Gastrocnemius medialis (tissue), 4 donors: ENCODE results near the gene ZNF365. TPM values are rescaled to one million over a fixed set of nuclear protein-coding genes. Genes with fewer than 3 reads are reported as not detected.

Experiments
- ATAC-seq, 2 donors: fragments of 150-250 bp; one replicate each; pipeline ENCODE4 v1.9.1; 2016
- DNase-seq, 2 donors: peaks; one replicate each; pipeline ENCODE4 v3.0.0-alpha.2; 2019
- H3K27ac ChIP-seq, 4 donors: fragments of 200-600 bp; sonication (generic); 1 replicate in 1 of 4; 2 replicates in 3 of 4; pipeline ENCODE4 v1.5.1; 2016 to 2018; ENCODE audit warnings: mild to moderate bottlenecking in 2 of 4, moderate library complexity in 1 of 4
- H3K27me3 ChIP-seq, 3 donors: fragments of 200-600 bp; sonication (generic) in 2 of 3; 1 replicate in 1 of 3; 2 replicates in 2 of 3; pipeline versions ENCODE4 v1.5.1 to v1.6.0; 2016 to 2019; ENCODE audit warnings: mild to moderate bottlenecking in 1 of 3, moderate library complexity in 1 of 3
- H3K36me3 ChIP-seq, 2 donors: fragments of 200-600 bp; sonication (generic) in 1 of 2; one replicate each; pipeline ENCODE4 v1.5.1; 2017 to 2018
- H3K4me1 ChIP-seq, 2 donors: fragments of 200-600 bp; sonication (generic) in 1 of 2; one replicate each; pipeline ENCODE4 v1.5.1; 2016 to 2017; ENCODE audit warnings: mild to moderate bottlenecking in 2 of 2
- H3K4me3 ChIP-seq, 4 donors: fragments of 200-600 bp; sonication (generic) in 3 of 4; 1 replicate in 1 of 4; 2 replicates in 3 of 4; pipeline ENCODE4 v1.5.1; 2016 to 2019; ENCODE audit warnings: mild to moderate bottlenecking in 2 of 4
- H3K9me3 ChIP-seq, 3 donors: fragments of 200-600 bp; sonication (generic) in 2 of 3; 1 replicate in 1 of 3; 2 replicates in 2 of 3; pipeline ENCODE4 v1.5.1; 2016 to 2019
- CTCF ChIP-seq, 5 experiments: fragments of 450-650 bp in 3 of 5; fragments of 200-600 bp in 2 of 5; sonication (generic) in 2 of 5; IDR thresholded peaks in 4 of 5; conservative IDR thresholded peaks in 1 of 5; 1 replicate in 4 of 5; 2 replicates in 1 of 5; pipeline ENCODE4 v1.5.1; 2016 to 2019; ENCODE audit warnings: antibody characterized with exemption in 5 of 5, mild to moderate bottlenecking in 3 of 5, moderate library complexity in 3 of 5
- POLR2A ChIP-seq, 2 donors: fragments of 450-650 bp; IDR thresholded peaks; one replicate each; pipeline ENCODE4 v1.6.1; 2017; ENCODE audit warnings: antibody characterized with exemption in 2 of 2, mild to moderate bottlenecking in 2 of 2, moderate library complexity in 2 of 2
- in situ Hi-C, 4 donors: fragments of 200-750 bp; cut with MboI; loops; one replicate each; pipeline versions ENCODE4 v1.15.0 to v1.8.0; 2017; ENCODE audit warnings: low sequenced_read_pairs in 4 of 4
- intact Hi-C: fragments of 100-400 bp; cut with DNase I; formaldehyde crosslinking; loops from one replicate; pipeline ENCODE4 v1.15.1; 2023; ENCODE audit warnings: low total_unique reads
- total RNA-seq, 4 donors: library from RNA; depleted of rRNA; stranded (reverse); fragments of >200 nt; gene quantifications; one replicate each; pipeline versions ENCODE4 v1.1.0 to v1.2.3, GENCODE V29; 2016

ZNF365 gene
- total RNA-seq, 4 donors from 2014 or later, result not detected

GRCh38 chr10:62443866-62444265, 69.7 kb downstream of the ZNF365 start:
- in situ Hi-C loops (loop anchor here in 3 of 4 donors (25.0 kb wide), 3 partner anchors 393 to 718 kb away; no protein-coding TSS in a partner anchor), intact Hi-C loops (no loop called here)
- no peak for ATAC-seq

DNA sequence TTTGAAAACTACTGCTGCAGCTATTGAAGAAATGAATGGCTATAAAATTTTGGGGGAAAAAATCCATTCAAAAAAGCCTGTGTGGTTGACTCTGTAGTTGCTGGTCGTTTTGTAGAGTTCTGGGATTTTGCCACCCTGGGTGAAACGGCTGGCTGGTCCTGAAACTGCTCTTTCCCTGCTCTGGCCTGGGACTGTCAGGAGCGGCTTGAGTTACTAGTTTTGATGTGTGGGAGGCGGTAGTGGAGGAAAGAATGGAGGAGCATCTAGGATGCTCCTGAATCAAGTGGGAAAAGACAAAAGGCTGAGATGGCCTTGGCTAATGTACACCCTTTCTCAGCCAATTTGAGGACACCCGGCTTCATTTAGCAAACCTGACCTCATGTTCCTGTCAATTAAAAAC, 72.5 kb downstream of the ZNF365 start:
- Histone ChIP-seq H3K27me3 (no peaks in the 10 kb centered on the region), H3K4me1 (peaks cover 0 to 3% of the 10 kb centered on the region in 2 donors), H3K27ac (no peak overlapping the region), H3K4me3 (no peak overlapping the region), H3K36me3 (no peaks in the 10 kb centered on the region), H3K9me3 (no peaks in the 10 kb centered on the region)
- ATAC-seq, result no peak
- DNase-seq, result no peak
- intact Hi-C loops, result no loop called here
- no peak for TF ChIP-seq POLR2A (IDR thresholded peaks at IDR 0.05)
- no peak for TF ChIP-seq CTCF (IDR thresholded peaks at IDR 0.05 in 4 of 5, conservative IDR thresholded peaks at IDR 0.05 in 1 of 5)
- in situ Hi-C loops, result loop anchor here in 3 of 4 donors (25.0 kb wide), 3 partner anchors 391 to 716 kb away; no protein-coding TSS in a partner anchor

More at GRCh38 chr10:62443866-62444265, 69.7 kb downstream of the ZNF365 start:
- Histone ChIP-seq H3K36me3 (no peaks in the 10 kb centered on the region), H3K9me3 (no peaks in the 10 kb centered on the region), H3K27me3 (no peaks in the 10 kb centered on the region), H3K4me3 (no peak overlapping the region), H3K4me1 (peaks cover 0 to 3% of the 10 kb centered on the region in 2 donors), H3K27ac (no peak overlapping the region)
- no peak for DNase-seq
- TF ChIP-seq POLR2A (IDR thresholded peaks at IDR 0.05) (no peak), CTCF (IDR thresholded peaks at IDR 0.05 in 4 of 5, conservative IDR thresholded peaks at IDR 0.05 in 1 of 5) (no peak)

GRCh38 chr10:62450912-62451610, 76.9 kb downstream of the ZNF365 start:
- no peak for ATAC-seq

DNA sequence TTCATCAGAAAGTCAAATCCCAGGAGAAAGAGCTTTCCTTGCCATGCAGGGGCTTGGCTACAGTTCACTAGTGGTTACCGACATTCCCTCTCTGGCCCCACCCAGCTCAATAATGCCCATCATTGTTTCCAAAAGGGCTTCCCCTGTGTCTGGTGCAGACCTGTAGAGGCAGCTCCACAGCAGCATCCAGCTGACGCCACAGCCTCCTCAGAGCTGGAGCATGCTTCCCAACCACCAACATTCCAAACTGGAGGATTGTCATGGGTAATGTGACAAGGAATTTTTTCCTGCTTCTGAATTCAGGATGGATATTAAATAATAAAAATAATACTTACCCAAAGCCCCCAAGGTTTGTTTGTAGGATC, 77.4 kb downstream of the ZNF365 start:
- Histone ChIP-seq H3K4me3 (no peak overlapping the region), H3K27ac (no peak overlapping the region), H3K27me3 (no peaks in the 10 kb centered on the region), H3K9me3 (no peaks in the 10 kb centered on the region), H3K4me1 (no peaks in the 10 kb centered on the region), H3K36me3 (no peaks in the 10 kb centered on the region)
- ATAC-seq (no peak), DNase-seq (no peak)
- intact Hi-C loops (no loop called here), in situ Hi-C loops (no loop called here)
- TF ChIP-seq POLR2A (IDR thresholded peaks at IDR 0.05), result no peak
- TF ChIP-seq CTCF (IDR thresholded peaks at IDR 0.05 in 4 of 5, conservative IDR thresholded peaks at IDR 0.05 in 1 of 5), result no peak

More at GRCh38 chr10:62450912-62451610, 76.9 kb downstream of the ZNF365 start:
- H3K4me1 ChIP-seq, result no peaks in the 10 kb centered on the region
- H3K27ac ChIP-seq, result no peak overlapping the region
- no peak overlapping the region for H3K4me3 ChIP-seq
- H3K36me3 ChIP-seq, result no peaks in the 10 kb centered on the region
- H3K27me3 ChIP-seq, result no peaks in the 10 kb centered on the region
- TF ChIP-seq CTCF (IDR thresholded peaks at IDR 0.05 in 4 of 5, conservative IDR thresholded peaks at IDR 0.05 in 1 of 5), result no peak
- TF ChIP-seq POLR2A (IDR thresholded peaks at IDR 0.05), result no peak
- intact Hi-C loops, result no loop called here
- no peaks in the 10 kb centered on the region for H3K9me3 ChIP-seq
- no peak for DNase-seq
- in situ Hi-C loops, result no loop called here

Other genes with a start within 250 kb of the ZNF365 start
- not detected for gene RTKN2, start 105.5 kb upstream of the ZNF365 start, total RNA-seq